Measurements from ENCODE around the gene MACROH2A1. TPM values are rescaled to one million over a fixed set of nuclear protein-coding genes. Genes with fewer than 3 reads are reported as not detected.
"Not testable (repeated sequence)": the region's sequence is repeated elsewhere in the genome, so short reads cannot be mapped to it uniquely, and the experiment has no call there.

MACROH2A1 gene
- total RNA-seq, 1 donor from 2014 or later = 170 TPM

DNA sequence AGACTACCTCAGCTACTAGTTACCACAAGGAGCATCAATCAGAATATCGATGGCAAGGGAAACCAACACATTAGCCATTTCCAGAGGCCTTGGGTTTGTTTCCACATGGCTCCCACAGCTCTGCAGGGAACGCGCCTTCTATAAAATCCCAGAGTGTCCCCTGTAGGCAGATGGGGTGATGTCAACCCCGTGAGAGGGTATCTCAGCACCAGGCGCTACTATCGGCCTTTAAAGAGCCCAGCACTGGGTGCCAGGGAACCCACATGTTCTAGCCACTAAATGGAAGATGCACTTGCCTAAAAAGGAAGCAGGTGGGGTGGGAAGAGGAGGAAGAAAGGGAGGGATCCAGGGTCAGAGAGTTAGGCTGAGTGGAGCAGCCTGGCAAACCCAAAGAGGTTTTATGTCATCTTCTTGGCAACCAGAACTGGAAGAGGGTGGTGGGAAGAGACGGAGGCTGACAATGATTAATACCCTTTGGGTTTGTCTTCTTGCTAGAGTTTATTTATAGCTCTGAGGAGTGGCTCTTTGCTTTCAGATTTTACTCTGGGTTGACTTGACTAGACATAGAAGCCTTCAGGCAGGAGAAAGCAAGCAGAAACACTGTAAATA is 19.9 kb downstream of the MACROH2A1 start:
- DNase-seq (ENCODE audit: low spot score) = no peak

DNA sequence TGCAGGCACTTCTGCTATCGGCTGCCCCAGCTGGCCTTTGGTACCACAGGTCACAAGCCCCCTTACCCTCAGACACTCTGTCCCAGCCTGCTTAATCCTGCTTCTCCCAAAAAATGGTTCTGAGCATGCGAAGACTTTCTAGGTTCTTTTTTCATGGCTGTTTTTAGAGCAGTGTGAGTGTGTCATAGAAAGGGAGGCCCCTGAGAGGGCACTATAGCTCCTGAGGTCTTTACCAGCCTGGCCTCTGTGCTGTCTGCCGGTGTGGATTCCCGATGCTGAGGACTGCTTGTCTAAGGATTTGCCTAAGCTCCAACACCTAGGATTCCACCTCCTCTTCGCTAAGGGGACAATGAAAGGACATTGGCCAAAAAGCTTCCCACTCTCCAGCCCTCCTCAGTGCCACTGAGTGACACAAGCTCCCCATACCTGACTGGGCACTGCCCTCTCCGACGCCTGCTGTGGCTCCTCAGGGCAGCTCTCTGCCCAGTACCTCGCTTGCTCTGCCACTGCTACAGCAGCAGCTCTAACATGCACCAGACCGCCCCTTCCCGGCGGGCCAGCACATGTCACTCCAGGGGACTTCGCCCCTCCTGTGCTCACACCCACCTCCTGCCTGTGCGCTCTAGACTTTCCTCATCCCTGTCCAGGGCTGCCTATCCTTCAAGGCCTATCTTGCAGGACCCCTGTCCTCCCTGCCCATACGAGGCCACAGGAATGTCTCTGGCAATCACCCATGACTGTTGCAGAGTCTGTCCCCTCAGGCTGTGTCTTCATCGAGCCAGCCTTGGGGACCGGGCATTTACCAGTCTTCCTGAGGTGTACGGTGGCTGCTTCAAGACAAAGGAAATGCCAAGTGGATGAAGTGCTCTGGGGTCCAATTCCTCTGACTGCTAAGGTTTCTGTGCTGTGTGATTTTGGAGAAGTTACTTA is 21.0 kb downstream of the MACROH2A1 start:
- no peak for DNase-seq (ENCODE audit: low spot score)

DNA sequence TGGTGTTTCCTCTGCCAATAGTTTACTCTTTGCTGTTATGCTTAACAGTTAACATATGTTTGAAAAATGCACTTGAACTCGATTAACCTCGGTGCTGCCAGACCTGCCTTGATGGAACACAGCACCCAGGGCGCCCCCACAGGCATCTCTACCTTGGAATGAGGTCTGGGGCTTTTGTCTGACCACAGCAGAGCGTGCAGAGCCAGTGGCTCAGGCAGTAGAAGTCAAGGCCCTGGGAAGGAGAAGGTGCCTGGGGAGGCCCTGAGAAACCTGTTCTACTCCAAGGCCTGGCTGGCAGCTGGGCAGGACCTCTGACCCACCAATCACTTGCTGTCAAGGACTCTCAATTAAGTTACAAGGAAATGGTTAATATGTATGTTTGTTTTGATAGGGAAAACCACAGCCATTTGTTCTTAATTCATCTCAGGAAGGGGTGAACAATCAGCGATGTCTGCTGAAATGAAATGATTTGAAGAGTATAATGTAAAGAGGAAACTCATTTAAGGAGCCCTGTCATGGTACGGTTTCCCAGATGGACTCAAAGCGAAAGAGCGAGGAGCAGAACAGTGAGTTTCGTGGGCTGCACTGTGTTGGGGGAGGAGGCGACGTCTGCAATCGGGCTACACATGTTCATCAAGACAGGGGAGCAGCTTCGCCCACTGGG is 21.9 kb downstream of the MACROH2A1 start:
- no peak for DNase-seq (ENCODE audit: low spot score)

DNA sequence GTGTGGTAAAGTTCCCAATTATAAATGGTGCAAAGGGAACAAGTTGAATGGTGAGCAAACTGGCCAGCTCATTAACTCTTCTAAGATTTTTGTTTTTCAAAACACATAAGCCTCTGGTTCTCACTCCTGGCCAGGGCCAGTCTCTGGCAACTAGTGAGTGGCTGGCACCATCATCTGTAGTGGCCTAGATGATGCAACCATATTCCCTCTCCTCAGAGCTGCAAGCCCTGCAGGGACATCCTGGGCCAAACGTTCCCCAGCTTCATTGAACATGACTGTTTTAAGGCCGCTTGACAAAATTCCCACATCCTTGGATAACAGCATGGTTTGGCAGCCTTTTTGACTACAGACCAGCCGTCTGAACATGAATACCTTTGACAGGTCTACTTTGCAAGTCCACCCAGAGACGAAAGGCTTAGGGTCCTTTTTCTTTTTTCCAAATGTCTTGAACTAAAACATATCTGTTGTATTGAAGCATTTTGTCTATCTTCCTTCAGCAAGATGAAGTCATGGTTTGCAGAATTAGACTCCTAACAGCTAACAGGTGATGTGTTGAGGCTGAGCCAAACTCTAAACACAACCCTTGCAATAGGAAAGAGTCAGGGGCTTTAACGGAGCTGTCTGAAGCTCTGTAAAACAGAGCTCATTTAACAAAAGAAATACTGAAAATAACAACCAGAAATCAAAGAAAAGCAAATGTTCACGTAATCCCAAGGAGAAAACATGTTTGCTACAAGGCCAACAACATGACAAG is 23.8 kb downstream of the MACROH2A1 start:
- DNase-seq (ENCODE audit: low spot score) = no peak

DNA sequence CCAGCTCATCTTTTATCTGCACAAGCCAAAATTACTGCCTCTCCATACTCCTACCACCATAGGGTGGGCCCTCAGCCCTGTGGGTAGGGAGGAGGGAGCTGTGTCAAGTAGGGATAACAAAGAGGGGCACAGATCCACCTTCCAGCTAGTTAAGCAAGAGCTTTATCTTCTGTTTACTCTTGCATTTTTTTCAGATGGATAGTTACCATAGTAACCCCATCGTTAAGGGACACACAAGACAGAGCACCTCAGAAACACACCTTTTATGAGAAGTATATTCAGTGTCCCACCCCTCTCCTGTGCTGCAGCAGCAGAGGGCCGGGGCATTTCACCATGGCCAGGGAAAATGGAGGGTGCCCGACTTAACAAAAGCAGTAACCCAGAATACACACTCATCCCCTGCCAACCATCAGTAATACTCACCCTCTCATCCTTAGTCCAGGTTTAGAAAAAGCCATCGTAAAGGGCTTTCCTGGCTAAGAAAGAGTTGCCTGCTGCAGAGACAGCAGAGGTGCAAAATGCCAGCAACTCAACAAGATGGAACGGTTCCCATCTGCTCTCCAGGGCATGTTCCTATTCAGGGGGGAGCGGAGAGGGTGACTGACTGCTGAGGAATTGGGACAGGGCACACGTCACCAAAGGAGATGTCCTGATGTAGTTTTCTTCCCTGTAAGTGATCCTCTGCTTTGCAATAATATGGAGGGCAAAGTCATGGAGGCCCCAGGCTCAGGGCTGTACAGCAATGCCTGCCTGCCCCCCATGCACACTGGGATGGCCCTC is 25.1 kb downstream of the MACROH2A1 start:
- no peak for DNase-seq (ENCODE audit: low spot score)

DNA sequence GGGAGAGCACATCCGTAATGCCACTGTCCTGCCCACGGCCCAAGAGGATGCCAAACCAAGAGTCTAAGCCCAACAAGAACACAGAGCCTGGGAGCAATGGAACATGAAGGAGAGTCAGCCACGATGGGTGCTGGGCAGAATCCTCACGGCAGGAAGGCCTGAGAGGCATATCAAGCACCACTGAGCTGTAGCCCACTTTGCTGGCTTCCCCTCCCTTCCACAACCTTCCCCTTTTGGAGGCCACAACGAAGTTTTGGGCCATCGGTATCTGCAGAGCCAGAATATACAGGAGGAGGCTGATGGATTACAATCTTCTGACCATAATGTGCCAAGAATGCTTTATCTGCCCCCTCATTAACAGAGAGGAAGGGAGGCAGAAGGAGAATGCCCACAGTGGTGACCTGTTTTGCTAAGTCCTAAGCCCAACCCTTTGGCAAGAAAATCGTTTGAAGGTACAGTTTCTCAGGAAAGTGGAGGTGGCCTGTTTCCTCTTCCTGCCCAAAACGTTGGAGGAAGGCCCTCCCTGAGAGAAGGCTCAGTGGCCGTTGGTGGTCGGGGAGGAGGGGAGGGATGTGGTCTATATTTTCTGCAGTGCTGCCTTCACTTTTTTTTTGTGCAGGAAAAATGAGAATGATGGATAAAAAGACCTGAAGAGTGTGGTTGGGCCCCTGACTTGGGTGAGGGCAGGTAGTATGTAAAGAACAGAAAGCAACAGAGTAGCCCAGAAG is 26.2 kb downstream of the MACROH2A1 start:
- no peak for DNase-seq (ENCODE audit: low spot score)

DNA sequence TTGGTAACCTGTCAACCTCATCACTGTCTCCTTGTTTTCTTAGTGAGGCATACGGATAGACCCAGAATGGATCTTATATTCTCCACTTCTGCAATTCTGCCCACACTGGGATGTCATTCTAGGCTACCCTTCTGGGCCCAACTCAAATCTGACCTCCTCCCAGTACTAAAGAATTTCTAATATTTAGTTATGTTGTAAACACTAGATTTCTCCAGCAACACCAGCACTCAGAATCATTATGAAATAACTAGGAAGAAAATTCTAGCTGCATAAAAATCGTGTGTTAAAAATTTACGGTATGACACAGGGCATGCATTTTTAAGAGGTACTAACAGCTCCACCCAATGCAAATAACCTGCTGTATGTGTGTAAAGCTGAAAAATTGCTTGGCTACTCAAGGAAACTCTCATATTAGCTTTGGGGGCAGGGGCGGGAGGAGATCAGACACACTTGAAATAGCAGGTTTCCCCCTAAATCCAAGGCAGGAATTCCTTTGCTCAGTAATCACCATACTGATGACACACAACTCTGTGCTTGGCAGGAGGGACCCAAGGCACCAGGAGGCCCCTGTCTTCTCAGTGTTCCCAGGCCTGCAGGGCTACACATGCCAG is 27.3 kb downstream of the MACROH2A1 start:
- DNase-seq (ENCODE audit: low spot score) = no peak

DNA sequence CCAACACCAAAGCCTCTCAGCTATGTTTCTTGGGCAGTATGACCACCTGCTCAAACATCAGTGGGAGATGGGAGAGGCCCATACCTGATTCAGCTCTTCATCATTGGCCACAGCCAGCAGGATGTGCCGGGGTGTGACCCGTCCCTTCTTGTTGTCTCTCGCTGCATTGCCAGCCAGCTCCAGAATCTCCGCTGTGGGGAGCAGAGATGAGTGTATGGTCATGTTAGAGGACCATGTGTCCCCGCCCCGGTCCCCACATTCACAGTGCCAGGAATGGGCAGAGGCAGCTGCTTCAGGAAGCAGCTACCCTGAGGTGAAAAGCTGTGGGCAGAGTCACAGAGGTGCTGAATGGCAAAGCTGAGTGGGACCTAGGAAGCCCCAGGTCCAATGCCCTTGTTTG is 29.1 kb downstream of the MACROH2A1 start:
- no peak for DNase-seq (ENCODE audit: low spot score)

DNA sequence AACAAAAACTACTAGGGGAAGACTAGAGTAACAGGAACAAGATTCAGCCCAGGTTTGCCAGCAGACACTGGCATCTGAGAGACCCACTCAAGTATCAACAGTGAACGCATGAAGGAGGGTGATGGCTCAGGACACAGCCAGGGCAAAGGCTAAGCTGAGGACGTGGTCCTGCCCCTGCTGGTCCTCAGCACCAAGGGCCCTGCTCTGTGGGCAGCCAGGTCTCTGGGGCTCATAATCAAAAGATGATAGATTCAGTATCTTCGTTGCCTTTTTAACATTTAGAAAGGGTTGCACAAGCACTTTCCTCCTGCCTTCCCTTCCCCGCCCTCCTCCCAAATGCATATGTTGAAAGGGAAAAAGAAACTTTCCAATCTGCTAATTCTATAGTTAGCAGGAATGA is 31.5 kb downstream of the MACROH2A1 start:
- no peak for DNase-seq (ENCODE audit: low spot score)

DNA sequence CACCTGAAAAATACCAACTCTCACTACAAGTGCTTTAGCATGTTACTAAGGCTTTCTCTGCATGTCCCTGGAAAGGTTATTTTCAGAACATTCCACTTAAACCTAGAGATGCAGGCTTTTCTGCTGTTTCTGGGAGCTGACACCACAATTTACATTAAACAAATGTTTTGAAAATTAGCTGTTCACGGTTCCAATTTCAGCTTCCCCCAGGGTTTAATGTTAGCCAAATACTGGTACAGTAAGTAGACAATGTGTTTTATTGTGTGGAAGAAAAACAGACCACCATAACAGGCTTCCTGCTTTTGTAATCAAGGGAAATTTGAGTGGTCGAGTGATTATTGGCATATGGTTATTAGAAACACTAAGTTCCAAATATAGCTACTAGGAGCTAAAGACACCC is 32.0 kb downstream of the MACROH2A1 start:
- DNase-seq (ENCODE audit: low spot score) = no peak

DNA sequence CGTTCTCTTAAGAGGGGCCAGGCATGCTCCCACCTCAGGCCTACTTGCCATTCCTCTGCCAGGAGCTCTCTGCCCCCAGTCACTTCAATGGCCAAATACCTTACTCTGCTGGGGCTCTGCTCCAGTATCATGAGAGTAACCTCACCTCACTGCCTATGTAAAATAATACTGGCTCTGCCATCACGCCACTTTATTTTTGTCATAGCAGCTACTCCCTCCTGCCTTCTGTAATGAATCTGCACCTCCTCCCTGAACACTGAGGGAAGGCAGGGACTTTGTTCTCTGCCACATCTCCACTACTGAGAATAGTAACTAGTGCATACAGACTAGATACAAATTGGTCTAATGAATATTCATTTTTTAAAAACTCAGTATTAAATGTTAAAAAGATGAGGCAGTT is 33.8 kb downstream of the MACROH2A1 start:
- no peak for DNase-seq (ENCODE audit: low spot score)

DNA sequence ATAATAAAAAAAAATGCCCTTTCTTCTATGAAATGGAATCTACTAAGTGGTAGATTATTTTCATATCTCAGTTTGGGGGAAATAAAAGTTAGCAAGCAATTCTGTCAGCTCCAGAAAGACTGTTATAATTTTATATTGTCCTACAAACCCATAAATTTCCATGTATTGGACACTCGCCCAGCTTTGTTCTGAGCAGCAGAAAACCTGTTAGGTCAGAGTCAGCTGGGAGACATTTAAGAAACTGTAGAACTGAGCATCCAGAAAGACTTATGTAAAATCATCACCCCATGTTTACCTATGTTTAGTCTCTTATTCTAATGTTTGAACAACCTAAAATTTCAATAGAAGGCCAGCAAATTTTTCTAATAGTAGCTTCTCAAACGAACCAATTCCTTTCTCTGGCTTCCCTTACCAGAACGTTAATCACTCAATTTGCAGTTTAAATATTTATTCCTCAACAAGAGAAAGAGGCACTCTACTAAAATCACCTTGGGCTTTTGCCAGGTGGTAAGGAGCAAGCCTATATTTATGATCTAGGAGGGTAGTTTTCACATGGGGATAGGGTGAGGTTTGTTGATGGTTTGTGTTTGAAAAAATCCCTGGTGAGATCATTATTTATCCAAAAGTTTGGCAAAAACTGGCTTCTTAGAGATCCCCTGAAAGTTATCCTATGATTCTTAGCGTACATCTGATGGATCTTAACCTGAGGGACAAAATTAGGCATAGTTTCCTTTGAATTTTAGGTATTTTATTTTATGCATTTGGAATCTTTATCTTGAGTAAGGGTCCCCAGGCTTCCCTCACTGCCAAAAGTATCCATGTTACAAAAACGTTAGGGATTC is 34.4 kb downstream of the MACROH2A1 start:
- DNase-seq (ENCODE audit: low spot score) = no peak

DNA sequence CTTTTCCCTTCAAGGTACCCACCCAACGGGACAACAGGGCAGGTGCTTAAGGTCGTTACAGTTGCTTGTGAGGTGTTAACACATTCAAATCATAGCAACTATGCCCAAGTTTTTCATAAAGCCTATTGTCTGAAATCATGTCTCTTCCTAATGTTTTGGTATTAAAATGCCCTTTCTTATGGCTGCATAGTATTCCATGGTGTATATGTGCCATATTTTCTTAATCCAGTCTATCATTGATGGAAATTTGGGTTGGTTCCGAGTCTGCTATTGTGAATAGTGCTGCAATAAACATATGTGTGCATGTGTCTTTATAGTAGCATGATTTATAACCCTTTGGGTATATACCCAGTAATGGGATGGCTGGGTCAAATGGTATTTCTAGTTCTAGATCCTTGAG is 35.7 kb downstream of the MACROH2A1 start:
- not testable (repeated sequence) for DNase-seq (ENCODE audit: low spot score)

DNA sequence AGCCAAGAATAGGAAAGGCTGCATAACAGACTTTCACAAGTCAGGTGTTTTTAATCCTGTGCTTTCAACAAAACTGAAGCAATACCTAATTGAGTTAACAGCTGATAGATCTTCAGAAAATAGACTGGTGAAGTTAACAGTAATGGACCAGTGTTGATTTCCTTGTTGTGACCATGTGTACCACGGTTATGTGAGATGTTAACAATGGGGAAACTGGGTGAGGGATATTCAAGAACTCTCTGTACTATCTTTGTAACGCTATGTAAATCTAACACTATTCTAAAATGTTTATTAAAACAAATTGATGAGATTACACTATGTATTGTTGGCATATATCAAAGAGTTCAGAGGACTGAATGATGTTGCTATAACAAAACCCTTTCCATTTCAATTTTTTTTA is 36.9 kb downstream of the MACROH2A1 start:
- DNase-seq (ENCODE audit: low spot score) = no peak

DNA sequence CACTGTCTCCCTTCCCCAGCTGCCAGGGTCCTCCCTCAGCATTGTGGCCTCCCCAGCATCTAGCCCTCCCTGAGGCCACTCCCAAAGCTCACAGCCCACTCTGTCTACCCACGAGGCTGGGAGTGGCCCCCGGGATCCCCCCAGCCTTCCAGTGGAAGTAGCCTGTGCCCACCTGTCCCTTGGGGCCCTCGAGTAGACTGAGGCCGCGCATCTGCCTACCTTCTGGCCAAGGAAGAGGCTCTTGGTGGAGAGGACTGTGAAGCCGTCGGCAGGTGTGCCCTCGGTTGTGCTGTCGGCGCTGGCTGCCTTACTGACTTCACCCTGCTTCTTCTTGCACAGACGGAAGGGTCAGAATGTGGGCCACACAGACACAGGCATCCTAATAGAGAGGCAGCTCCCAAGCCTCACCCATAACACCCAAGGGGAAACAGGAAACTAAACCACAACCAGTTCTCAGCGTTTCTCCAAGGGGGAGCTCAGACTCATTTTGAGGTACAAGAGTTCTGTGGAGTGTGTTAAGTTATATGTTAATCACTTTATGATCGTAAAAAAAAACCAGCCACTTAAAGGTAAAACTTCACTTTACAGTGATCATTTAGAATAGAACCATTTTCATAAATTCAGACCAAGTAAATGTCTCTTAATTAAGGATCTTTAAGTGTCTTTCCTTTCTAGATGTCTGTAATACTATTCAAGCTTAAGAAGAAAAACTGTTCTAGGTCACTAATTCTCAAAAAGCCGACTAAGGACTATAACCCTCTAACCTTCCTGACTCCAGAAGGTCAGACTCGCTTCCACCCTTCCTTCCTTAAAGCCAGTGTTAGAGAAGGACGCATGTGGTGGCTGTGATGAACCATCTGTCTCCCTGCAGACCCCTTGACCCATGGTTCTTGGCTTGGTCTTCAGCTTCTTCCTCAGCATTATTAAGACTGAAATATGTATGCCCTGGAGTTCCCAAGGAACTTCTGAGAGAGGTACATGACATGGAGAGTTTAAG is 38.5 kb downstream of the MACROH2A1 start:
- DNase-seq (ENCODE audit: low spot score) = no peak

DNA sequence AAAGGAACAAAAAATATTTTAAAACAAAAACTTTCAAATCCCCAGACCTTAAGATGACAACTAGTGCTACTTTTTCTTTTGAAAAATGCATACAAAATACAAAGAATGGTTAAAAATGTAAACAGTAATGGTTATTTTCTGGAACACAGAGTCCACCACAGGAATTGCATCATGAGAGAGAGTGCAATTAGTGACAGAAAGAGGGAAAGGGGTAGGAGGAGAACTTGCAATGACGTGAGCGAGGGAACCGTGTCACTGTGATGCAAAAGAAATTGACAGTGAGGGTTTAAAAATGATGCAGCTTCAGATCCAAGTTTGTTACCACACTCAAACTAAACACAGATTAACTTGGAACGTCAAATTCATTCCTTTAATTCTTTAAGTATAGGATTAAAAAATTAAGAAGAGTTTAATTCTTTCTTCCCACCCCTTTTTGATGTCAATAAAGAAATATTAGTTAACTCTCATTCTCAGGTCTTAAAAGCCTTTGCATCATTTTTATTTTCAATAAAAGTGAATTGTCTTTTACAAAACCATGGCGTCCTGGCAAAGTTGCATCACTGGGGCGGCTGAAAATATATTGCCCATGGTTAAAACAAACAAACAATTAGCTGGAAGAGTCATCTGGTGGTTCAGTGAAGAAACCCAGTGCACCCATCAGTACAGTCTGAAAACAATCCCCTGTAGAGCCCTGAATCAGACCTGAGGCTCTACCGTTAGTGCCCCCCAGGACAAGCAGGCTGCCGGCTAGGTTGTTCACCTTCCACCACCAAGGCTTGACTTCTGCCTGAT is 39.5 kb downstream of the MACROH2A1 start:
- no peak for DNase-seq (ENCODE audit: low spot score)

DNA sequence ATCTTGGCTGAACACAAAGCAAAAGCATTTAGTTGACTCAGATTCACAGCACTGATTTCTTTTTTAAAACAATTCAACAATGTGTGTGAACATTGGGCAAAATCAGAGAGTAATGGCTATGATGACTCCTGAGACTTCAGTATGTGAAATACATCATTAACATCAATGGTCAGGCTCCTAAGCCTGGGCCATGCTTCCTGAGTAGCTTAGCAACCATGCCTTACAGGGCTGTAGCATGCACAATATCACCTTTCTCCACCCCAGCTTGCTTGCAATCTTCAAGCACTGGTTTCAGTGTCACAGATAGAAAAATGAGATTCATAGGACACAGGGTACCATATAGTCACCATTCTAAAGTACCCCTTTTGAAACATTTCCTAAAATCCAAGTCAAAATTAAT is 41.3 kb downstream of the MACROH2A1 start:
- no peak for DNase-seq (ENCODE audit: low spot score)
